Astrocyte (in vitro differentiated cells and primary cell): ENCODE data around the gene CYTH4. TPM values are rescaled to one million over a fixed set of nuclear protein-coding genes. Genes with fewer than 3 reads are reported as not detected.

Source experiments
- DNase-seq: peaks from one replicate; pipeline ENCODE4 v3.0.0-alpha.2; 2010; ENCODE audit warnings: low read depth
- FAIRE-seq: peaks from 2 replicates; lab custom pipeline; 2011; peaks lifted over from hg19 to GRCh38; lab: Jason Lieb, UNC
- H2AFZ ChIP-seq: 2 replicates; pipeline ENCODE4 v1.6.0; 2012; ENCODE audit warnings: low read depth, low read length, inconsistent platforms
- H3K27ac ChIP-seq: 2 replicates; pipeline ENCODE4 v1.5.1; 2011; ENCODE audit warnings: low read depth, low read length, inconsistent platforms
- H3K27me3 ChIP-seq: 2 replicates; pipeline ENCODE4 v1.6.0; 2011; ENCODE audit warnings: low read length, inconsistent platforms; ENCODE audit not compliant: insufficient read depth
- H3K36me3 ChIP-seq: 2 replicates; pipeline ENCODE4 v1.5.1; 2011; ENCODE audit warnings: low read length, inconsistent platforms; ENCODE audit not compliant: insufficient read depth
- H3K4me1 ChIP-seq: 2 replicates; pipeline ENCODE4 v1.5.1; 2011; ENCODE audit warnings: low read length, inconsistent platforms; ENCODE audit not compliant: insufficient read depth
- H3K4me2 ChIP-seq: 2 replicates; pipeline ENCODE4 v1.6.0; 2012; ENCODE audit warnings: low read length, inconsistent platforms
- H3K4me3 ChIP-seq: 2 replicates; pipeline ENCODE4 v1.5.1; 2011; ENCODE audit warnings: low read depth, mild to moderate bottlenecking, low read length, inconsistent platforms; ENCODE audit not compliant: insufficient read depth
- H3K79me2 ChIP-seq: 2 replicates; pipeline ENCODE4 v1.6.0; 2012; ENCODE audit warnings: mild to moderate bottlenecking, low read length, inconsistent platforms; ENCODE audit not compliant: insufficient read depth
- H3K9ac ChIP-seq: 2 replicates; pipeline ENCODE4 v1.6.0; 2012; ENCODE audit warnings: mild to moderate bottlenecking, low read length, inconsistent platforms
- H3K9me3 ChIP-seq: 2 replicates; pipeline ENCODE4 v1.5.1; 2012; ENCODE audit warnings: low read depth, mild to moderate bottlenecking, low read length, inconsistent platforms; ENCODE audit not compliant: insufficient read depth
- H4K20me1 ChIP-seq: 2 replicates; pipeline ENCODE4 v1.6.0; 2012; ENCODE audit warnings: low read length, inconsistent platforms; ENCODE audit not compliant: insufficient read depth
- H3K27ac Mint-ChIP-seq: one replicate; pipeline ENCODE4 v1.8.0; 2021; ENCODE audit warnings: mild to moderate bottlenecking, mixed read lengths; ENCODE audit not compliant: unreplicated experiment
- H3K27me3 Mint-ChIP-seq: one replicate; pipeline ENCODE4 v1.8.0; 2021; ENCODE audit warnings: low read depth, mixed read lengths; ENCODE audit not compliant: unreplicated experiment
- H3K36me3 Mint-ChIP-seq: one replicate; pipeline ENCODE4 v1.8.0; 2021; ENCODE audit warnings: low read depth, mixed read lengths; ENCODE audit not compliant: unreplicated experiment
- H3K4me1 Mint-ChIP-seq: one replicate; pipeline ENCODE4 v1.8.0; 2021; ENCODE audit warnings: low read depth, mixed read lengths; ENCODE audit not compliant: unreplicated experiment
- H3K4me3 Mint-ChIP-seq: one replicate; pipeline ENCODE4 v1.8.0; 2021; ENCODE audit warnings: mild to moderate bottlenecking, moderate library complexity, mixed read lengths; ENCODE audit not compliant: unreplicated experiment
- H3K9me3 Mint-ChIP-seq: one replicate; pipeline ENCODE4 v1.8.0; 2021; ENCODE audit warnings: mild to moderate bottlenecking, mixed read lengths; ENCODE audit not compliant: unreplicated experiment
- EZH2 ChIP-seq: IDR thresholded peaks from 2 replicates; pipeline ENCODE4 v1.6.1; 2012; ENCODE audit warnings: mild to moderate bottlenecking, low read length, inconsistent platforms; ENCODE audit not compliant: insufficient read depth
- total RNA-seq: library from RNA; stranded (reverse); gene quantifications from 2 replicates; pipeline ENCODE4 v1.2.1, GENCODE V29; 2021
- TF ChIP-seq, protein P1 (sequence below): IDR thresholded peaks from 2 replicates; pipeline ENCODE4 v1.5.1; 2011; ENCODE audit warnings: low read depth, mild to moderate bottlenecking, inconsistent platforms, low read length, moderate library complexity; ENCODE audit not compliant: insufficient read depth

CYTH4 gene
- total RNA-seq, 1 donor from 2014 or later = not detected

DNA sequence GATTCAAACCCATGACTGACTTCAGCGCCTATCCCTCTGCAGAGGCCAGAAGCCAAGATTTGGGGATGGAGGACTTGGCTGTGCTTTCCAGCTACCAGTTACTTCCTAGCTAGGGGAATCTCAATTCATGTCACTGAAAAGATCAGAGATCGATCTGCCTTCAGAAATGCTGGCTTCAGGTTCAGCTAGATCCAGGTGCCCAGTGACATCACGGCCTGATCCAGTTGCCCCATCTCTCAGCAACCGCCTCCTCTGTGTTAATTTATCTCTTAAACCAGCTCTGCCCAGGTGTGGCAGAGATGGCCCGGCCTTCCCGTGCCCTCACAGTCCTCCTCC is 24.2 kb downstream of the CYTH4 start:
- FAIRE-seq = no peak

DNA sequence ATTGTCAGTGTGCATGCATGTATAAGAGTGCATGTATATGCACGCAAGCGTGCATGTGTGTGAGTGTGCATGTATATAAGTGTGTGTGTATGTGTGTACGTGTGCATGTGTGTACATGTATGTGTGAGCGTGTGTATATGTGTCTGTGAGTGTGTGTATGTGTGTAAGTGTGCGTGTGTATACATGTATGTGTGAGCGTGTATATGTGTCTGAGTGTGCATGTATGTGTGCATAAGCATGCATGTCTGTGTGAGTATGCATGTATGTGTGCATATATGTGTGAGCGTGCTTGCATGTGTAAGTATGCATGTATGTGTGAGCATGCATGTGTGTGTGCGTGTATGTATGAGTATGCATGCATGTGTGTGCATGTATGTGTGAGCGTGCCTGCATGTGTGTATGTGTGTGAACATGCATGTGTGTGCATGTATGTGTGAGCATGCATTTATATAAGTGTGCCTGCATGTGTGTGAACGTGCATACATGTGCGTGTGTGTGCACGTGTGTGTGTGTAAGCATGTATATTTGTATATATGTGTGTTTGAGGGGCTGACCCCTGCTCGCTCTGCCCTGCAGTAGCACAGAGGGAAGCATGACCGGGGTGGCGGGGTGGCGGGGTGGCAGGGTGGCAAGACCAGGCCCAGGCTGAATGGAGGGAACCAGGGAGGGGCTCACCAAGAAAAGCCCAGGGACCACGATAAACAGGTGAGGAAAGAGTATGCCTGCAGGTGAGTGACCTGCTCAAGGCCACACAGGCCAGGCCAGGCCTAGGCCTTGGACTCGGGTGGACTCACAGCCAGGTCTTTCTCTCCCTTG is 26.3 kb downstream of the CYTH4 start:
- DNase-seq (no peak), FAIRE-seq (no peak)
- Histone ChIP-seq H3K79me2 (no peaks in the 10 kb centered on the region), H3K27me3 (no peaks in the 10 kb centered on the region), H3K9me3 (no peaks in the 10 kb centered on the region), H3K27ac (peak overlapping the region; percentile 94), H3K9ac (peak overlapping the region; percentile 80), H3K4me3 (no peak overlapping the region), H3K4me2 (peak overlapping the region; percentile 79), H3K36me3 (no peaks in the 10 kb centered on the region), H4K20me1 (no peaks in the 10 kb centered on the region), H3K4me1 (peaks cover 65% of the 10 kb centered on the region), H2AFZ (no peak overlapping the region)
- TF ChIP-seq EZH2 = no peak
- TF ChIP-seq, protein P1, sequence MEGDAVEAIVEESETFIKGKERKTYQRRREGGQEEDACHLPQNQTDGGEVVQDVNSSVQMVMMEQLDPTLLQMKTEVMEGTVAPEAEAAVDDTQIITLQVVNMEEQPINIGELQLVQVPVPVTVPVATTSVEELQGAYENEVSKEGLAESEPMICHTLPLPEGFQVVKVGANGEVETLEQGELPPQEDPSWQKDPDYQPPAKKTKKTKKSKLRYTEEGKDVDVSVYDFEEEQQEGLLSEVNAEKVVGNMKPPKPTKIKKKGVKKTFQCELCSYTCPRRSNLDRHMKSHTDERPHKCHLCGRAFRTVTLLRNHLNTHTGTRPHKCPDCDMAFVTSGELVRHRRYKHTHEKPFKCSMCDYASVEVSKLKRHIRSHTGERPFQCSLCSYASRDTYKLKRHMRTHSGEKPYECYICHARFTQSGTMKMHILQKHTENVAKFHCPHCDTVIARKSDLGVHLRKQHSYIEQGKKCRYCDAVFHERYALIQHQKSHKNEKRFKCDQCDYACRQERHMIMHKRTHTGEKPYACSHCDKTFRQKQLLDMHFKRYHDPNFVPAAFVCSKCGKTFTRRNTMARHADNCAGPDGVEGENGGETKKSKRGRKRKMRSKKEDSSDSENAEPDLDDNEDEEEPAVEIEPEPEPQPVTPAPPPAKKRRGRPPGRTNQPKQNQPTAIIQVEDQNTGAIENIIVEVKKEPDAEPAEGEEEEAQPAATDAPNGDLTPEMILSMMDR = no peak
- peaks cover 7% of the 10 kb centered on the region for H3K27me3 Mint-ChIP-seq
- H3K9me3 Mint-ChIP-seq = no peaks in the 10 kb centered on the region
- no peak overlapping the region for H3K4me3 Mint-ChIP-seq
- peaks cover 43% of the 10 kb centered on the region for H3K4me1 Mint-ChIP-seq
- H3K36me3 Mint-ChIP-seq = no peaks in the 10 kb centered on the region
- no peak overlapping the region for H3K27ac Mint-ChIP-seq

More for the DNA sequence above, 24.2 kb downstream of the CYTH4 start:
- Mint-ChIP-seq H3K36me3 (no peaks in the 10 kb centered on the region), H3K4me1 (peaks cover 43% of the 10 kb centered on the region), H3K4me3 (no peak overlapping the region), H3K9me3 (no peaks in the 10 kb centered on the region), H3K27ac (peak overlapping the region; percentile 90), H3K27me3 (peaks cover 8% of the 10 kb centered on the region)
- DNase-seq = no peak
- Histone ChIP-seq H3K4me2 (peak overlapping the region; percentile 79), H3K4me1 (peaks cover 76% of the 10 kb centered on the region), H4K20me1 (no peaks in the 10 kb centered on the region), H3K27ac (peak overlapping the region; percentile 94), H3K36me3 (no peaks in the 10 kb centered on the region), H2AFZ (peak overlapping the region; percentile 4), H3K4me3 (no peak overlapping the region), H3K9ac (peak overlapping the region; percentile 80), H3K27me3 (no peaks in the 10 kb centered on the region), H3K9me3 (no peaks in the 10 kb centered on the region), H3K79me2 (no peaks in the 10 kb centered on the region)
- no peak for TF ChIP-seq EZH2
- TF ChIP-seq, protein P1 = no peak
